IPS DF 4.7 (cell line): ENCODE data around the gene KCNK4.
"Not testable (repeated sequence)": the region's sequence is repeated elsewhere in the genome, so short reads cannot be mapped to it uniquely, and the experiment has no call there.

Source experiments
- DNase-seq: peaks from one replicate; pipeline ENCODE4 v3.0.0-alpha.2; 2013; ENCODE audit warnings: low spot score; ENCODE audit errors: extremely low read depth

The KCNK4 gene

DNA sequence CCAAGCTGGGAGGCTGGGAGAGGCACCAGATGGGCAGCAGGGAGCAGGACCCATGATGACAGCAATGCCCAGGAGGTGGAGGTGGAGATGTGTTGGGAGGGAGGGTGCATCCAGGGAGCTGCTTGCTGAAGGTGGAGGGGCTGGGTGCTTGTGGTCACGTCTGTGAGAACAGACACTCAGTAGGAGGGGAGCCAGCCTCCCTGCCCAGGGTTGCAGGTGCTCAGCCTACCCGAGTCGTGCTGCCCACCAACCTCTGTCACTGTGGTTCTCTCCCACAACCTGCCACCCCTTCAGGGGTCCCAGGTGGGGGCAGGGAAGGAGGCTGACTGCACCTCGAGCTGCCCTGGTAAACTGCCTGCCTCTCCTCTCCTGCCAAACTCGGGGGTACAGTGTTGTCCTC, 32.3 kb downstream of the KCNK4 start:
- DNase-seq = no peak

- not testable (repeated sequence) for DNase-seq
Observed at GRCh38 chr11:64323984-64324383, 32.9 kb downstream of the KCNK4 start.

GRCh38 chr11:64324692-64325469, 33.8 kb downstream of the KCNK4 start:
- no peak for DNase-seq

GRCh38 chr11:64327375-64327774, 36.3 kb downstream of the KCNK4 start:
- DNase-seq = no peak

DNA sequence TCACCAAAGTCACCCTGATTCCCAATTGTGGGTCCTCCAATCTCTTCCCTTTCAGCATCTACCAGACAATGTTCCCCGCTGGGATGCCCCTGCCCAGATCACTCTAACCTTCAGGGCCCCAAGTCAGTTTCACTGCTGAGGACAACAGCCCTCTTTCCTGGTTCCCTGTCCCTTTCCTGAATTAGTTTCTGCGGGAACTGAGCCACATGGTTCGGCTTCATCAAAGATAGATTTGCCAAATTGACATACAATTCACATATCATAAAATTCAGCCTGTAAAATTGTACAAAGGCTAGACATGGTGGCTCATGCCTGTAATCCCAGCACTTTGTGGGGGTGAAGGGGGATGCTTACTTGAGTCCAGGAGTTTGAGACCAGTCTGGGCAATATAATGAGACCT, 36.9 kb downstream of the KCNK4 start:
- DNase-seq = no peak

DNA sequence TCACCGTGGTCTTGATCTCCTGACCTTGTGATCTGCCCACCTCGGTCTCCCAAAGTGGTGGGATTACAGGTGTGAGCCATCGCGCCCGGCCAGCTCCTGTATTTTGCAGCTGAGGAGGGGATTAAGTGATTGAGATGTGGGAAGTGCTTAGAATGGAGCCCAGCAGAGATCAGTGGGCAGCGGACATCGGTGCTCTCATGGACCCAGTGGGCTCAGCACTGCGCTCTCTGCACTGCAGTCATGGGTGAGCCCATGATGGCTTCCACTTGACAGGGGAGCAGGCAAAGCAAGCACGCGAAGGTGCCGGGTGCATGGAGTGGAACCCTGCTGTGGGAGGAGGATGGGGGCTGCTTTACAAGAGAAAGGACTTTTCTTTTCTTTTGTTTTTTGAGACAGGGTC, 39.8 kb downstream of the KCNK4 start:
- no peak for DNase-seq

DNA sequence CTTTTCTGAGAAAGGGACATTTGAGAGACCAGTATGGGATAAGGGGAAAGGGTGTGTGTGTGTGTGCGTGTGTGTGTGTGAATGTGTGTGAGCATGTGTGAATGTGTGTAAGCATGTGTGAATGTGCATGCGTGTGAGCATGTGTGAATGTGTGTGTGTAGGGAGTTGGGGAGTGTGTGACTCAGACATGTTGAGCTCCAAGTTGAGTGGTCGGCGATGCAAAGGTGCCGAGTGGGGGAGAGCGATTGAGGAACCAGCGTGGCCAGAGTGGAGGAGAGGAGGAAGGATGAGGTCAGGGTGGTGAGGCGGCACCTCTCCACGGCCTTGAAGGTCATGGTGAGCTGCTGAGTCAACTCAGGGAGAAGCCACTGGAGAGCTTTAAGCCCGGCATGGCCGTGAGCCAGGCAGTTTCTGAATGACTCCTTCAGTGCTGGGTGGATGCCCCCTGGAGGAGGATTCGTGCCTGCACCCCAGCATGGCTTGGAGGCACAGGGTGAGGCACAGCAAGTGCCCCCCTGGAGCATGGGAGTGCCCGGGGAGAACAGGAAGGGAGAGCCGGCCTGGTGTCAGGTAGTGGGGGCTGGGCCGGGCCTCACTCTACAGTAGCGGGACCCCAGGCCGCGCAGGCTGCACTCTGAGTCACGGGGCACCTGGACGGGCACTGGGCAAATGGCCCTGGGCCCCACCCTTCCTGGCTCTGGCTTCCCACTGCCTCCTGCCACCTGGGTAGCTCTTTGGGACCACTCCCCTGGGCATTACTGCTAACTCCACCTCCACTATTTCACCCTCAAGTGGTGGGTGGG, 40.7 kb downstream of the KCNK4 start:
- DNase-seq = no peak

DNA sequence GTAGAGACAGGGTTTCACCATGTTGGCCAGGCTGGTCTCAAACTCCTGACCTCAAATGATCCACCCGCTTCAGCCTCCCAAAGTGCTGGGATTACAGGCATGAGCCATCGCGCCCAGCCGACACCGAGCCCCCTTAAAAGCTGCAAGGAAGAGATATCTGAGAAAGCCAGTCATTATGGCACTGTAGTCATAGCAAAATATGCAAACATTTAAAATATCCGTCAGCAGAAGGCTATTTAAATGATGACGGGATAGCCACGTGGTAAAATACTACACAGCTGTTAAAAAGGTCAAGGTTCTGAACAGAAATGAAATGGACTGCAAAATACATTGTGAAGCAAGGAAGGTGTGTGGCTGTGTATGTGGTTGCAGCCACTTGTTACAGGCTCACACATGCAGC, 42.5 kb downstream of the KCNK4 start:
- DNase-seq = no peak

GRCh38 chr11:64334764-64335735, 43.9 kb downstream of the KCNK4 start:
- DNase-seq = no peak

GRCh38 chr11:64337538-64338249, 46.6 kb downstream of the KCNK4 start:
- DNase-seq = no peak

GRCh38 chr11:64338716-64339115, 47.6 kb downstream of the KCNK4 start:
- DNase-seq = no peak

DNA sequence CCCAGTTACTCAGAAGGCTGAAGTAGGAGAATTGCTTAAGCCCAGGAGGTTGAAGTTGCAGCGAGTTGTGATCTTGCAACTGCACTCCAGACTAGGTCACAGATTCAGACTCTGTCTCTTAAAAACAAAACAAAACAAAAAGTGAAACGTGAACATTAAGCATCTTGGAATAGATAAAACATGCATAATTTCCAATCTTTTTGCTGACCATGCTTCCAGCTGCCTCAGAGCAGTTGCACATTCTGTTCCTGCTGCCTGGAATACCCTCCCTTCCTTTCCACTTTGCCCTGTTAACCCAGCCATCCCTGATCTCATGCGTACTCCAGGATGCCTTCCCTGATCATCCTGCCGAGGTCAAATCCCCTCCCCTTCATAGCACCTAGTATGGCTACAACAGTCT, 48.2 kb downstream of the KCNK4 start:
- no peak for DNase-seq

GRCh38 chr11:64339754-64340408, 48.8 kb downstream of the KCNK4 start, which contains the start of gene CCDC88B:
TSS of gene CCDC88B (plus strand) at chr11:64340204. CDS start at chr11:64340267, 63 bp downstream.
- DNase-seq = no peak

GRCh38 chr11:64340671-64341335, 49.7 kb downstream of the KCNK4 start:
- no peak for DNase-seq

DNA sequence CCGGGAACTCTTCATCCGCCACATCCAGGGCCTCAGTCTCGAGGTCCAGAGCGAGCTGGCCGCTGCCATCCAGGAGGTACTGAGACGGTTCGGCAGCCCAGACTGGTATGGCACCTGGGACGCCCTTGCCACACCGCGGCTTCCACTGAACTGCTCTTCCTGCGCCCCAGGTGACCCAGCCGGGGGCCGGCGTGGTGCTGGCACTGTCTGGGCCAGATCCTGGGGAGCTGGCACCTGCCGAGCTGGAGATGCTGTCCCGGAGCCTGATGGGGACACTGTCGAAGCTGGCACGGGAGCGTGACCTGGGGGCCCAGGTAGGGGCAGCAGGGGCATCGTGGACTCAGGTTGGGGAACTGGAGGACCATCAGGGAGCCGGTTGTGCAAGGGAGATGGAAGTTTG, 50.3 kb downstream of the KCNK4 start:
- no peak for DNase-seq

DNA sequence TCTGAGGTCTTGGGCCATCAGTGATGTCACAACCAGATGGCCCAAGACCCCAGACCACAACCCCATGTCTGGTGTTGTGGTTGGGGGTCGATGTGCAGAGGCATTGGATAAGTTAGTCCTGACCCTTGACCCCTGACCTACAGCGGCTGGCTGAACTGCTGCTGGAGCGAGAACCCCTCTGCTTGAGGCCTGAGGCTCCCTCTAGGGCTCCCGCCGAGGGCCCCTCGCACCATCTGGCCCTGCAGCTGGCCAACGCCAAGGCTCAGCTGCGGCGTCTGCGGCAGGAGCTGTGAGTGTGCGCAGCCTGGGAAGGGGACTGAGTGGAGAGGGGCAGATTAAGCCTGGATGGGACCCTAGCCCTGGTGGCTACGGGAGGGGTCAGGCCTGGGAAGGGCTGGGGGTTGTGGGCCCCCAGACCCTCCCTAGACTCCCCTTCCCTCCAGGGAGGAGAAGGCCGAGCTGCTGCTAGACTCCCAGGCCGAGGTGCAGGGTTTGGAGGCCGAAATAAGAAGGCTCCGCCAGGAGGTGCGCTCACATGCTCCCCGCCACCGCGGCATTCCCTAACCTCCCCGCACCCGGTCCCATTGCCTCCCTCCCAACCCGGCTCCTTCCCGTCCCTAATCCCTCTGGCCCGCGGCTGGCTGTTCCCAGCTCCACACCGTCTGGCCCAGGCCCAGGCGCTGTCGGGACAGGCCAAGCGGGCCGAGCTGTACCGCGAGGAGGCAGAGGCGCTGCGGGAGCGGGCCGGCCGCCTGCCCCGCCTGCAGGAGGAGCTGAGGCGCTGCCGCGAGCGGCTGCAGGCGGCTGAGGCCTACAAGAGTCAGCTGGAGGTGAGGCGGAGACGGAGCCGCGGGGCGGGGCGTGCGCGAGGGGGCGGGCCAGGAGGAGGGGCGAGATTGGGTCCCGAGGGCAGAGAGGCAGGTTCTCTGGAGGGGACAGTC, 51.0 kb downstream of the KCNK4 start:
- DNase-seq = no peak

- no peak for DNase-seq
Observed at GRCh38 chr11:64342869-64343745, 52.0 kb downstream of the KCNK4 start.
